Fibroblast of skin of left biceps (primary cell): Measurements from ENCODE around the gene RHOH.

Source experiments
- DNase-seq, 2 experiments: peaks; one replicate each; pipeline ENCODE4 v3.0.0-alpha.2; 2013; ENCODE audit warnings: low read depth in 2 of 2

RHOH gene

DNA sequence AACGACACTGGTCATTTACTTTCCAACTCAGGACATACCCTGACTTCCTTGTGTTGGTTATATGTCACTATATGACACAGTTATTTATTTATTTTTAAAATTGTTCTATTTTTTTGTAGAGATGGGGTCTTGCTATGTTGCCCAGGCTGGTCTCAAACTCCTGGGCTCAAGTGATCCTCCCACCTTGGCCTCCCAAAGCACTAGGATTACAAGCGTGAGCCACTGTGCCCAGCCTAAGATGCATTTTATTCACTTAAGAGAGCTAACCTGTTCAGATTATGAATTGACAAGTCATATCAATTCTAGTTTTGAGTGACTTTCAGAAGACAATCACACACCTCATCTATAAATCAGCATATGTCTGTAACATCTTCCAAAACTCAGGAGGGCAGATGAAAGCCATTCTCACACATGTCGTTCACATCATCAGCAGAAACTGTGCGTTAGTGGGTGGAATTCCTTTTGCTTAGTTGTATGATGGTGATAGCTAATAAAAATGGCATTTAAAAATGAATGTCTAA is 9.4 kb upstream of the RHOH start:
- no peak for DNase-seq

- no peak for DNase-seq
Measured at GRCh38 chr4:40190019-40190418, 6.8 kb upstream of the RHOH start.

- no peak for DNase-seq
Measured at GRCh38 chr4:40190465-40190864, 6.4 kb upstream of the RHOH start.

DNA sequence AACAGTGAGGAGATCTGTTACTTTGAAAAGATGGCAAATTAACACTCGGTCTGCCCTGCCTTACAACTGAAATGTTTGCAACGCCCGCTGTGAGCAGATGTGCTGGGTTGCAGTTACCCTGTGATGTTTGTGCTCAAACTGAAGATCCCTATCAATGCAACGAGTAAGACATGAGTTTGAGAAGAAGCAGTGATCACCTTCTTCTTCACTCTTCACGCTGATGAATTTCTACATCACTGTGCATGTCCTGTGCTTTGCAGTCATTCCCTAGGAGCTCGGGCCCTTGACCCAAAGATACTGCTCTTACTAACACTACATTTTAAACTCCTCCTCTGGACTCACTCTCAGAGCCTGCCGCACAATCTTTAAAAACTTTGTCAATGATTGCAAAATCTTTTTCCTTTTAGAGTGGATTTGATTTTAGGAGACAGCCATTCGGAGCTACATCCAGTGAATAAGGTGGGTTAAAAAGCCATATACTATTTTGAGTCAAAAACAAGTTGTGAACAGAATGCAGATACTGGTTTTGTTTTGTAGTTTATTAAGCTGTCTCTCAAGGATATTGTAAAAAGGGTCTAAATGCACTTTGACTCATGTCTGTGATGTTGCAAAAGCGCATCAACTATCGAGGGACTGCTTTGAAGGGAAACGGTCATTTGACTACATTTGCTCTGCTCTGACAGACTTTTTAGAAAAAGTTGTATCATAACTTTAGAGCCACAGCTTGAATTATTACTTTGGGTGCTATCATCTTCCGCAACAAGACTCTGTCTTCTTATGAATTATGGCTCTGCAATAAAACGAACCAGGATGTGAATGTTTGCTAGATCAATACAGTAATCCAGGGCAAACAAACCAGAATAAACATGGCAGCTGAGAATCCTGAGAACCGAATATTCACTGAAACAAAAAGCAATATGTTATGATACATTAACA is 5.7 kb upstream of the RHOH start:
- DNase-seq = no peak

- DNase-seq = no peak
Measured at GRCh38 chr4:40192114-40193015, 4.5 kb upstream of the RHOH start.

DNA sequence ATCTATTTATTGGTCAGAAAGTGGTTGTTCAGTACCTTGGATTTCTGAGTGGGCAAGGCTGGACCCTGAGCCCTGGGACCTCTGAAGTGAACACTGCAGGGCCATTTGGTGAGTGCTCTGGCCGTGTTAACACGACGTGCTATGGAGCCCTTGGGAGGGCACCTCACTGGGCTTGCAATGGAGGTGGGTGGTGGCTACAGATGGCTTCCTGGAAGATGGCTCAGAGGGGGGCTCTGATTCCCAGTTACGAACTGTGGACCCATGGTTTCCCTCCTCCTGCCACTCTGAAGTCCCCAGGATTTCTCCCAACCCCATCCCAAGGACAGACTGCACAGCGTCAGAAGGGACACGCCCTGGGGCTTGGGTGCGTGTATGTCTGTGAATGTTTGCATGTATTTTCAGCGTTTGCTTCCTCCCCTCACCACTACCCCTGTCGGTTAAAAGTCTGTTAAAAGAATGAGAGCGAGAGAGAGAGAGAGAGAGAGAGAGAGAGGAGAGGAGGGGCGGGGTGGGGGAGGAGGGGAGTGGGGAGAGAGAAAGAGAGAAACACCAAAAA is 3.7 kb upstream of the RHOH start:
- DNase-seq = no peak

- no peak for DNase-seq
Measured at GRCh38 chr4:40193578-40193977, 3.3 kb upstream of the RHOH start.

DNA sequence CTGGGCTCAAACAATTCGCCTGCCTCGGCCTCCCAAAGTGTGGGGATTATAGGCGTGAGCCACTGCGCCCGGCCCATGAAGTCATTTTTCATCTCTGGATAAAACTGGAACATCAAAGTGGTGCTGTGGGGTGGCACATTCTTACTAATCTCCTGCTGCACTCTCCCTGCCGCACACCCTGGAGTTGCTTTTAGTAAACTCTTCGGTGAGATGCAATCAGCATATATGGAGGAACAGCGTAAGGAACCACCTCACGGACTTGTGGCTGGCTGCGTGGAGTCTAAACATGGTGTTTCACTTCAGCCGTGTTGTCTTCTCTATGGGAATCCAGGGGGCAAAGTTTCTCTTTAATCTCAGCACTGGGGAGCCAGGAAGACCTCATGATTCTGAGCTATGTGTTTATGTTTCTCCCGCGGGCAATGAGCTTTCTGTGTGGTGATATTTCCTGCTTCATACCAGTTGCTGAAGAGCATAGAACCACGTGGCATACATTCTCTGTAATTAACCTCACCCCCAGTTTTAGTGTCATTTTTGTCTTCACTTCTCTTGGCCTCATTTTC is 2.1 kb upstream of the RHOH start:
- DNase-seq = no peak

- no peak for DNase-seq
Measured at GRCh38 chr4:40195182-40196177, 1.4 kb upstream of the RHOH start.

DNA sequence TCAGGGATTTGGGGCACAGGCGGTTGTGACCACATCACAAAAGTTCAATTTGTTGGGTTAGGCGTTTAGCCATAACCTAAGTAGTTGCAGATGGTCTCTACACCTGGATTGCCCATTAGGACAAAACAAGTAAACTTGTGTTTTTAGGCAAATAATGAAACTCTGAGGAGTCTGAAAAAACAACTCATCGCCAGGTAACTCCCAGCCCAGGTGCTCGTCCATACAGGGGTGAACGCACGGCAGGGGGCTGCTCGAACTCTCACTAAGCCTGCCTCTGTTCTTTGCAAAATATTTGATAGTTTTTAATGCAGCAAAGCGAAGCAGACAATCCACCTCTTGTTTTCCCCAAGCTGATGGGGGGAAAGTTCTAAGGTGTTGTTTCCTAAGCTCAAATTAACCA is 559 bp upstream of the RHOH start:
- DNase-seq = no peak

DNA sequence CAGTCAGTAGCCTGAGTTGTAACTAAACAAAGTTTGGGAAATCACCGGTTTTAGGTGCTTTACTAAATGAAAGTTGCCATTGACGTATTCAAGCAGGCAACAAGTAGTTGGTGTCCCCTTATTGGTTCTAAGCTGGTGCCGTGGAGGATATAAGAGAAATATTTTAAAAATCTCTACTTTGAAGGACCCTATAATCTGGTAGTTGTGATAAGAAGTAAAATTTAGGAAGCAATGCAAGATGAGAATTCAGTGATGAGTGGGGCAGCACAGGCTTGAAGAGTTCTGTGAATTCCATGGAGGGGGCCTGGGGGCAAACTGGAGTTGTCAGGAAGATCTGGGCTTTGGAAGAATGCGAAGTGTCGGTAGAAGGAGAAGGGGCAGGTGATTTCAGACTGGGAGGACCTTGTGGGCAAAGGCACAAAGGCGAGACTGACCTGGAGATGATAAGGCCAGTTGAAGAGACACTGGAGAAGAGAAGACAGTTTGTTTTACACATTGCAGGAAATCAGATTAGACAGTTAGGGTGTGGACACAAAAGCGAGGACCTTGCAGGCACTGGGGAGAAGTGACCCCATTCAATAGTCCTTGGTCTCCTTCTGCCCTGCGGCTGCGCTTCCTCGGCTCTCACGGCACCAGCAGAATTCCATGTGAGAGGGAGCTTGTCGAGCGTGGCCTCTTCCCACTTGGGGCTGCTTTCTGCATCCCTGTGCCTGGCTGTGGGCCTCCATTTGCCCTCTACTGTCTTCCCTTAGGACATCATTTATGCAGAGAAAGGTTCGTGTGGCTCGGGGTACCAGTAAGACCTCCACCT is 1.3 kb downstream of the RHOH start:
- no peak for DNase-seq

DNA sequence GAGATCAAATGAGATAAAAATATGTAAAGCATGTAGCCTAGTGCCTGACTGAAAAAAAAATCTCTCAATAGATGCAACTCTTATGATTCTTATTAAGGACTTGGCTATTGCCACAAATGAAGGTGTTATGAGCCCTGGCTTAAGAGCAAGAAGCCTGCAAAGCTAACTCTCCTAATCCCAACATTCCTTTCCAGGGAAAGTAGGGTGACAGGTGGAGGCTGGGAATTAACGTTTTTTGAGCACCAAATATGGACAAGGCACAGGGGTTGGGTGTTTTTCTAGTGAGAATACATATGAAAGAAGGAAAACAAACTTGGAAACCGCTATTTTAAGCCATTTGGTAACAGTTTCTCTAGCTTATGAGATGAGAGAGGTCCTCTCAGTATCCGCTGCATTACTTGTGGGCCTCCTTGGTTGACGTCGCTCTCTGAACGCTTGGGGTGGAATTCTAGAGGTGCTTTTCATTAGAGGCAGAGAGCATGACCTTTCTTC is 2.4 kb downstream of the RHOH start:
- DNase-seq = no peak

DNA sequence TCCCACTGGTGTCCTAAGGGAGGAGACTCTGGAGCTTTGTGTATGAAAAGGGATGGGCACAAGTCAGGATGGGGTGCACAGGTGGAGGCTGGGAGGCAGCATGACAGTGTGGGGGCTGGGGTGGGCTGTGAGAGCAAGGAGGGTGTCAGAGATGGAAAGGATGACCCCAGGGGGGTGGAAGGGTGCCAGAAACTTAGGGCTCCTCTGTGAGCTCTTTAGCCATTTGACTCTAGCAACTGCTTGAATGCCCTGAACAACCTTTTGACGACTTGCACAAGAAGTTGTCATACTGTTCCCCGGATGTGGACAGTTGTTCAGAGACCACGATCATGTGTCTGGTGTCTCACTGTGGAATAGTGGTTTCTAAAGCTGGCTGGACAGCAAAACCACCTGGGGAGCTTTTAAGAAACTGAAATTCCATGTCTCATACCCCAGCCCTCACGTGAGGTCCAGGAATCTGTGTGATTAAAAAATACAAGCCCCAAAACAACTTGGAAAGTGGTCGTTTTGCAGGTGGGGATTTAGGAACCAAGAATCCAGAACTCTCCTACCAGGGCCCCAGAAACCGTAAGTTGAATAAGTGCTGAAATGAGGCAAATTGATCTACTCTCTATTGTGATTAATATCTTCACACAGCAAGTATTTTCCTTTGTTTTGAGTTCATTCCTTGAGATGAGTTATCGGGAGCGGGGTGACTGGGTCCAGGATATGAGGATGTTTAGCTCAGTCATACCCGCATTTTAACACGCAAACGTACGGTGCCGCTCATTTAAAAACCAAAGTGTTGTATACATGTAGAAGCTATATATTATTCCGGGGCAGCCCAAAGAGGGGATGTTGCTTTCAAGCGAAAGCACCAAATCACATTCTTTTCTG is 3.4 kb downstream of the RHOH start:
- DNase-seq = no peak

- DNase-seq = no peak
Measured at GRCh38 chr4:40200875-40201801, 4.3 kb downstream of the RHOH start.

GRCh38 chr4:40201898-40202297 is 5.1 kb downstream of the RHOH start:
- no peak for DNase-seq

- no peak for DNase-seq
Measured at GRCh38 chr4:40202474-40202873, 5.6 kb downstream of the RHOH start.

DNA sequence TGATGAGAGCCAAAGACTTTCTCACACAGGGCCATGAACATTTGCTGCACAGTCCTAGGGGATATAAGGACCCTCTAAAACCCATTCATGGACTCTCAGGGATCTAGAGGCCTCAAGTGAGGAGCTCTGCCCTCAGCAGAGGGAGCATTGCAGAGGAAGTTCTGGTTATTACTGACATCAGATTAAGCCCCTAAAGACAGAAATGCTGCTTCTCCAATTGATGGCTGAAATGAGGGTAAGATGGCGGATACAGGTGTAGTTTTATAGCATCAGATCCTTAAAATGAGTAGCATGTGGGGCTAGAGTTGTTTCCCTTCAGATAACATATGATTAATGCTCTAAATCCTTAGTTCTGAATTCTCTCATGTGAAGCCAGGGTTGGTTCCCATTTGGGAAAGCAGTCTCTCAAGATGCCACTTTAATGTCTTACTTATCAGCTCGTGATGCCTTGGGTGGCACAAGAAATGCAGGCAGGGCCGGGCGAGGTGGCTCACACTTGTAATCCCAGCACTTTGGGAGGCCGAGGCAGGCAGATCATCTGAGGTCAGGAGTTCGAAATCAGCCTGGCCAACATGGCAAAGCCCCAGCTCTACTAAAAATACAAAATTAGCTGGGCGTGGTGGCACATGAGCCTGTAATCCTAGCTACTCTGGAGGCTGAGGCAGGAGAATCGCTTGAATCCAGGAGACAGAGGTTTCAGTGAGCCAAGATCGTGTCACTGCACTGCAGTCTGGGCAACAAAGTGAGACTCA is 7.9 kb downstream of the RHOH start:
- no peak for DNase-seq
